Thyroid gland (tissue), 4 donors: Measurements from ENCODE around the gene PNMA6E. TPM values are rescaled to one million over a fixed set of nuclear protein-coding genes. Genes with fewer than 3 reads are reported as not detected.
A peak's percentile ranks its signal among the peaks of the same experiment; 100 is the strongest.

Experiments
- DNase-seq, 2 donors: peaks; one replicate each; pipeline ENCODE4 v3.0.0-alpha.2; 2019
- H3K27ac ChIP-seq, 3 donors: fragments of 200-600 bp; sonication (generic); 1 replicate in 2 of 3; 2 replicates in 1 of 3; pipeline ENCODE4 v1.5.1; 2016 to 2019; ENCODE audit warnings: mild to moderate bottlenecking in 1 of 3, moderate library complexity in 1 of 3
- H3K27me3 ChIP-seq: fragments of 200-600 bp; sonication (generic); one replicate; pipeline ENCODE4 v1.5.1; 2019
- H3K36me3 ChIP-seq, 2 donors: fragments of 200-600 bp; sonication (generic); one replicate each; pipeline ENCODE4 v1.5.1; 2016 to 2019
- H3K4me1 ChIP-seq, 2 donors: fragments of 200-600 bp; sonication (generic); one replicate each; pipeline ENCODE4 v1.5.1; 2017 to 2019
- H3K4me3 ChIP-seq, 3 donors: fragments of 200-600 bp; sonication (generic); replicated peaks in 1 of 3; 1 replicate in 2 of 3; 2 replicates in 1 of 3; pipeline ENCODE4 v1.5.1; 2016; ENCODE audit warnings: mild to moderate bottlenecking in 1 of 3
- H3K9me3 ChIP-seq: fragments of 200-600 bp; sonication (generic); one replicate; pipeline ENCODE4 v1.5.1; 2017
- CTCF ChIP-seq, 6 experiments: fragments of 200-600 bp in 3 of 6; fragments of 450-650 bp in 3 of 6; sonication (generic) in 3 of 6; IDR thresholded peaks; one replicate each; pipeline ENCODE4 v1.5.1; 2016 to 2019; ENCODE audit warnings: antibody characterized with exemption in 6 of 6, mild to moderate bottlenecking in 2 of 6, inconsistent platforms in 1 of 6, moderate library complexity in 1 of 6
- POLR2A ChIP-seq, 2 donors: fragments of 450-650 bp; IDR thresholded peaks; one replicate each; pipeline ENCODE4 v1.6.1; 2017; ENCODE audit warnings: antibody characterized with exemption in 2 of 2, mild to moderate bottlenecking in 2 of 2, moderate library complexity in 1 of 2
- WGBS, 2 donors: methylation state at CpG; one replicate each; pipeline ENCODE4 v1.1.5; 2017; 5-methylcytosine and 5-hydroxymethylcytosine counted together
- intact Hi-C: fragments of 100-400 bp; cut with DNase I; formaldehyde crosslinking; loops from one replicate; pipeline ENCODE4 v1.15.1; 2023
- total RNA-seq, 4 donors: library from RNA; depleted of rRNA; stranded (reverse); fragments of >200 nt; gene quantifications; one replicate each; pipeline ENCODE4 v1.2.3, GENCODE V29; 2016

The PNMA6E gene
- total RNA-seq, 4 donors from 2014 or later, result not detected

DNA sequence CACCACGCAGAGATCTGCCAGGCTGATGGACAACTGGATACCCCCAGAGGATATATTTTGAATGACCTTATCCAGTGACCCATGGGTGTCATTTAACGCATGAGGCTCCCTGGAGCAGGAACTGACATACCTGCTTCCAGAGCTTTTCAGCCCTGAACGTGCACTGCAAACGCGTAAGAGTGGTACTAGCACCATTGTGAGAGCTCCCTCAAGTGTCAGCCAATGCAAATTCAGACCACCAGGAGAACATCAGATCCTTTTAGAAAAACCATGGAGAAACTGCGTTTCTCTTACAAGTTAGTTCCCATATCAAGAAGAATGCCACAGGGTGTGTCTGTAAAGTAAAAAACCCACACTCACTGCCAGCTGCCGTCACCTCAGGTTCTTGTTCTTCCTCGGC is 37.4 kb upstream of the PNMA6E start:
- intact Hi-C loops, result no loop called here
- TF ChIP-seq POLR2A (IDR thresholded peaks at IDR 0.05) (no peak), CTCF (IDR thresholded peaks at IDR 0.05) (peak in 2 of 6 experiments; percentile 20 to 38)
- H3K9me3 ChIP-seq, result no peaks in the 10 kb centered on the region
- 28 to 31% methylated on average over 5 to 7 of the region's 8 CpGs for WGBS, 2 donors
- DNase-seq, result peak; percentile 19 to 30
- H3K36me3 ChIP-seq, result no peaks in the 10 kb centered on the region
- H3K4me3 ChIP-seq, result no peak overlapping the region
- H3K27me3 ChIP-seq, result no peaks in the 10 kb centered on the region
- H3K27ac ChIP-seq, result no peak overlapping the region
- peaks cover 0 to 4% of the 10 kb centered on the region in 2 donors for H3K4me1 ChIP-seq

DNA sequence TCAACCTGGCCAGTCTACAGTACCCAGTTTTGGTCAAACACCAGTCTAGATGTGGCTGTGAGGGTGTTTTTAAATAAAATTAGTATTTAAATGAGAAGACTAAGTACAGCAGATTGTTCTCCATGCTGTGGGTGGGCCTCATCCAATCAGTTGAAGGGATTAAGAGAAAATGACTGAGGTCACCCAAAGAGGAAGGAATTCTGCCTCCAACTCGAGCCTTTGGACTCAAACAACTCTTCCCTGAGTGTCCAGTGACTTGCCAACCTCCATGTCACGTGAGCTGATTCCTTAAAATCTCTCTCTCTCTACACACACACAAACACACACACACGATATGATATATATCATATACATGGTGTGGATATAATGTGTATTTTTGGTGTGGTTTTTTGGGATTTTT is 34.7 kb upstream of the PNMA6E start:
- no peak for TF ChIP-seq POLR2A (IDR thresholded peaks at IDR 0.05)
- no peak for TF ChIP-seq CTCF (IDR thresholded peaks at IDR 0.05)
- no peak for DNase-seq
- 49 to 69% methylated on average over 3 of the region's 3 CpGs for WGBS, 2 donors
- no peaks in the 10 kb centered on the region for H3K27me3 ChIP-seq
- H3K4me3 ChIP-seq, result no peak overlapping the region
- no peak overlapping the region for H3K27ac ChIP-seq
- no peaks in the 10 kb centered on the region for H3K36me3 ChIP-seq
- intact Hi-C loops, result no loop called here
- no peaks in the 10 kb centered on the region for H3K9me3 ChIP-seq
- peaks cover 0 to 4% of the 10 kb centered on the region in 2 donors for H3K4me1 ChIP-seq

DNA sequence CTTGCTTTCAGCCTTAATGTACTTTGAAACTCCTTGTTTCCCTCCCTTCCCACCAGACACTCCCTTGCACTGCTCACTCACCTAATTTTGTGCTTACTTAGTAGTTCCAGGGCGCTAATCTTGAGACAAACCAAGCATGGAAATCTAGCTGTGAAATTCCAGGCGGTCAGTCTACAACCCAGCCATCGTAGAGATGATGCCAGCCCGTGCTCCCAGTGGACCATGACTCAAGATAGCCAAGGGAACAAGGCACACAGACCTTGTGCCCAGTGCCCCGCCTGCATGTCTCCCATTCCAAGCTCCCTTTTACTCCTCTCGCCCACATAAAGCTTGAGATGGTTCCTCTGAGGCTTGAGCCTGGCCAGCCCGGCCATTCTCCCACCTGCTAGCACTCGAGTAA is 33.7 kb upstream of the PNMA6E start:
- TF ChIP-seq POLR2A (IDR thresholded peaks at IDR 0.05), result no peak
- TF ChIP-seq CTCF (IDR thresholded peaks at IDR 0.05), result no peak
- no peaks in the 10 kb centered on the region for H3K36me3 ChIP-seq
- no peak overlapping the region for H3K4me3 ChIP-seq
- H3K27ac ChIP-seq, result peak overlapping the region in 2 of 3 donors; percentile 45 to 58
- H3K4me1 ChIP-seq, result peaks cover 0 to 4% of the 10 kb centered on the region in 2 donors
- 19 to 39% methylated on average over 4 to 5 of the region's 8 CpGs for WGBS, 2 donors
- intact Hi-C loops, result no loop called here
- H3K9me3 ChIP-seq, result no peaks in the 10 kb centered on the region
- peak; percentile 85 for DNase-seq
- no peaks in the 10 kb centered on the region for H3K27me3 ChIP-seq

DNA sequence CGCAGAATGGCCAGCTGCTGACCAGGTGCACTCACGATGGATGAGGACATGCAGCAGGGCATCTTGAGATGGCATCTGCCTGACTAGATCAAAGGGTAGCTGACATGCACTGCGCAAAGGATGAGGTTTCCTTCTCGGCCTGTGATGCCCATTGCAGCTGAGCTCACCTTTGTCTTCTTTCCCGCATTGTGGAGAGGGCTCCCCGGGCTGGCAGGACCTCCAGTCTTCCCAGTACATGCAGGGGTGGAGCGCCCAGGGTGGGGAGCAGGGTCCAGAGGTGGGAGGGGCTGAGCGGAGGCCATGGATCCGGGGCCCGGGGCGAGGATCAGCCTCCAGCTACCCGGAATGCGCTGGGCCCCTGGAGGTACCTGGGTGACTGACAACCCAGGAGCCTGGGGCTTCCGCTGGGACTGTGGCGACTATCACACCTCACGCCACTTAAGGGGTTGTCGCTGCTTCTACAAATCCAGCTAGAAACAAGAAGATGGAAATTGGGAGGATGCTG is 32.7 kb upstream of the PNMA6E start:
- Histone ChIP-seq H3K36me3 (no peaks in the 10 kb centered on the region), H3K27me3 (no peaks in the 10 kb centered on the region), H3K9me3 (no peaks in the 10 kb centered on the region), H3K4me1 (peaks cover 0 to 4% of the 10 kb centered on the region in 2 donors), H3K4me3 (no peak overlapping the region), H3K27ac (peak overlapping the region in 2 of 3 donors; percentile 45 to 58)
- DNase-seq, result no peak
- TF ChIP-seq CTCF (IDR thresholded peaks at IDR 0.05) (no peak), POLR2A (IDR thresholded peaks at IDR 0.05) (no peak)
- intact Hi-C loops, result no loop called here
- 83 to 96% methylated on average over 1 to 11 of the region's 17 CpGs for WGBS, 2 donors

DNA sequence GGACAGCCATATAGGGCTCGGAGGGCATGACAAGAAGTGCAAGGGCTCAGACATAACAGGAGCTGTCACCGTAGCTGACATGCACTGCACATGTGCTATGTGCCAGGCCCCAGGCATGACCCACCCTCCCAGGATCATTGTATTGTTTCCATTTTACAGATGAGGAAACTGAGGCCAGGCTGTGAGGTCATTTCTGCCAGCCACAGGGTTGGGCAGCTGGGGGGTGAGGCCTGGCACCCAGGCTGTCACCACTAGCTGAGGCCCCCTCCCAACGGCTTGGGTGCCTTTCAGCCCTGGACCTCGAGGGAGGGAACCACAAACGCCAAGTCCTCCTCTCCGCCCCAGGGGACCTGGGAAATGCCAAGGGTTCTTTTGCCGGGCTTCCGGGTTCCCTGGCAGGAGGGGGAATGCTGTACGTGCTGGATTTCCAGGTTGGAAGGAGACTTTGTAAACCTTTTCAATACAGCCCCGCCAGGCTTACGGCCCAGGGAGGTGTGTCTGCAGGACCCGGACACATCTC is 32.1 kb upstream of the PNMA6E start:
- Histone ChIP-seq H3K27ac (no peak overlapping the region), H3K9me3 (no peaks in the 10 kb centered on the region), H3K4me1 (peaks cover 0 to 4% of the 10 kb centered on the region in 2 donors), H3K36me3 (no peaks in the 10 kb centered on the region), H3K4me3 (no peak overlapping the region), H3K27me3 (no peaks in the 10 kb centered on the region)
- no peak for TF ChIP-seq POLR2A (IDR thresholded peaks at IDR 0.05)
- no peak for TF ChIP-seq CTCF (IDR thresholded peaks at IDR 0.05)
- 92 to 100% methylated on average over 2 of the region's 12 CpGs for WGBS, 2 donors
- DNase-seq, result peak in 1 of 2 donors; percentile 49
- intact Hi-C loops, result no loop called here
